ENCODE results near the gene SLC16A10. TPM values are rescaled to one million over a fixed set of nuclear protein-coding genes. Genes with fewer than 3 reads are reported as not detected.
"Not testable (repeated sequence)": the region's sequence is repeated elsewhere in the genome, so short reads cannot be mapped to it uniquely, and the experiment has no call there.

Gene SLC16A10
- total RNA-seq, 1 donor from 2014 or later: 4.1 TPM

DNA sequence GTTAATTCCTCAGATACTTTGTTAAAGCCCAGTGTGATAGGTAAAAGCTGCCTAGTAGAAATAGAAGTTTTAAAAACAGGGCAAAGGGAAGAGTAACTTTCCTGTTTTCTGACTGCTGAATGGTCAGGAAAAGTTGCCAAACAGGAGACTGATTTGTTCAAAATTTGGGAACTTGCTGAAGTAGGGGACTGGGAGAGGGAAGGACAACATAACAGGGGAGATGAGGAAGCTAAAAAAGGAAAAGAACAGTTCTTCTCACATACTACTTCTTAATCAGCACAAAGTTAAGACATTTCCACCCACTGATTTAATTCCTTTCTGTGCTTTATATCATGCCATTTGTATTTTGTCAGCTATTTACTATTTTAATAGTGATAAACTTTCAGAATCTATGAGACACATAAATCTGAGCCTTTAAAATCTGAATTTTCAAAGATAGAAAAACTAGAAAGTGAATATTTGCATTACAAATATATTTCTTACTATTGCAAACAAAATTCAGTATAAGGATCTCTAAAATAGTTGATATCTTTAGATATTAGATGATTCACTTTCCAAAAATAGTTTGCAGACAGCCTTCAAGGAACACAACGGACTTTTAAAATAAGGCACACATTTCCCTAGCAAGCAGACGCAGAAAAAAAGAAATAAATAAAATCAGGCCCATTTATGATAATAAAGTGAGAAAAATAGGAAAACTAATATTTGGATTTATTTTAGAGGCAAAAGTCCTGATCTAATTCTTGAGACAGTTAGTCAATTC, 36.9 kb upstream of the SLC16A10 start:
- TF ChIP-seq, protein P1, sequence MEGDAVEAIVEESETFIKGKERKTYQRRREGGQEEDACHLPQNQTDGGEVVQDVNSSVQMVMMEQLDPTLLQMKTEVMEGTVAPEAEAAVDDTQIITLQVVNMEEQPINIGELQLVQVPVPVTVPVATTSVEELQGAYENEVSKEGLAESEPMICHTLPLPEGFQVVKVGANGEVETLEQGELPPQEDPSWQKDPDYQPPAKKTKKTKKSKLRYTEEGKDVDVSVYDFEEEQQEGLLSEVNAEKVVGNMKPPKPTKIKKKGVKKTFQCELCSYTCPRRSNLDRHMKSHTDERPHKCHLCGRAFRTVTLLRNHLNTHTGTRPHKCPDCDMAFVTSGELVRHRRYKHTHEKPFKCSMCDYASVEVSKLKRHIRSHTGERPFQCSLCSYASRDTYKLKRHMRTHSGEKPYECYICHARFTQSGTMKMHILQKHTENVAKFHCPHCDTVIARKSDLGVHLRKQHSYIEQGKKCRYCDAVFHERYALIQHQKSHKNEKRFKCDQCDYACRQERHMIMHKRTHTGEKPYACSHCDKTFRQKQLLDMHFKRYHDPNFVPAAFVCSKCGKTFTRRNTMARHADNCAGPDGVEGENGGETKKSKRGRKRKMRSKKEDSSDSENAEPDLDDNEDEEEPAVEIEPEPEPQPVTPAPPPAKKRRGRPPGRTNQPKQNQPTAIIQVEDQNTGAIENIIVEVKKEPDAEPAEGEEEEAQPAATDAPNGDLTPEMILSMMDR (IDR thresholded peaks at IDR 0.05; ENCODE audit: partially characterized antibody, unreplicated experiment): no peak
- H3K4me3 Mint-ChIP-seq (ENCODE audit: unreplicated experiment): no peak overlapping the region
- H3K4me1 Mint-ChIP-seq (ENCODE audit: low read depth, unreplicated experiment): no peaks in the 10 kb centered on the region
- H3K9me3 Mint-ChIP-seq (ENCODE audit: unreplicated experiment): peaks cover 2% of the 10 kb centered on the region
- no peaks in the 10 kb centered on the region for H3K36me3 Mint-ChIP-seq (ENCODE audit: unreplicated experiment)
- no peaks in the 10 kb centered on the region for H3K27me3 Mint-ChIP-seq (ENCODE audit: unreplicated experiment)
- no peak for DNase-seq
- H3K27ac Mint-ChIP-seq (ENCODE audit: unreplicated experiment): no peak overlapping the region

DNA sequence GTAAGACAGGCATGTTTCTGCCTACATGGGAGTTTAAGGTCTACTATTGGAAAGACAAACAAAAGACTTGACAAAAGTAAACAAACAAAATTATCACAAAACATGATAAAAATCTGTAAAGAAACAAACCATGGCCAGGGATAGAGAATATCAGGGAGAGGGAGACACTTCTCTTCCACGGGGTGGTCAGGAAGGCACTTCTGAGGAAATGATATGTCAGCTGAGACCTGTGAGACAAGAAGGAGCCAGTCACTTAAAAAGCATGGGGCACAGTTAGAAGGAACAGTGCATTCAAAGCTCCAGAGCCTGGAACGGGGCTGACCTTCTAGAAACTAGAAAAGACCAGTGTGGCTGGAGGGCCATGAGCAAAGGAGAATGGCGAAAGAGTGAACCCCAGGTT, 35.1 kb upstream of the SLC16A10 start:
- no peak overlapping the region for H3K4me3 Mint-ChIP-seq (ENCODE audit: unreplicated experiment)
- TF ChIP-seq, protein P1 (IDR thresholded peaks at IDR 0.05; ENCODE audit: partially characterized antibody, unreplicated experiment): no peak
- no peaks in the 10 kb centered on the region for H3K36me3 Mint-ChIP-seq (ENCODE audit: unreplicated experiment)
- H3K9me3 Mint-ChIP-seq (ENCODE audit: unreplicated experiment): no peaks in the 10 kb centered on the region
- H3K27me3 Mint-ChIP-seq (ENCODE audit: unreplicated experiment): no peaks in the 10 kb centered on the region
- DNase-seq: no peak
- H3K27ac Mint-ChIP-seq (ENCODE audit: unreplicated experiment): no peak overlapping the region
- H3K4me1 Mint-ChIP-seq (ENCODE audit: low read depth, unreplicated experiment): no peaks in the 10 kb centered on the region

DNA sequence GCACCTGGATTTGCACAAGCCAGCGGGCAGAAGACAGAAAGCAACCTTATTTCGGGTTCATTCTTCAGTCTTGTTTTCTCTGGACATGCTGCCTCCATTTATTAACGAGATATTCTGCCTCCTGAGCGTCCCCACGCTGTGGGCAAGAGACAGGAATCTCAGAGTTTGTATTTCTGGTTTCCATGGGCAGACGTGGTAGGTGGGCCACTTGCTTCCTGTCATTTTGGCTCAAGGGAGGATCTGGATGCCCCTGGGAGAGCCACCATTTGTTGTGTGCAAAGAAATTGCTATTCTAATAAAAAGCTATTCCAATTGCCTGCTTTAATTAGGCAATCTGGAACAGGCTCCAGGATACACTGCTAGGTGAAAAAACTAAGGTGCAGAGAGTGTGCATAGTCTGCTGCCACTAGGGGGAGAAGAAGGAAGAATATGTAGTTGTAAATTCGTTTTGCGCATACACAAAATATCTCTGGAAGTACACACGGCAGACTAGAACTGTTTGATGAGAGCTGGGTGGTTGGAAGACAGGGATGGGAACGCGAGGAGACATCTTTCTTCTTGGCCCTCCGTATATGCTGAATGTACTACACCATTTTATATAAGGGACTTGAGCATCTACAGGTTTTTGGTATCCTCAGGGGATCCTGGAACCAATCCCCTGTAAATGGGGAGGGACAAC, 30.1 kb upstream of the SLC16A10 start:
- Mint-ChIP-seq H3K4me3 (ENCODE audit: unreplicated experiment) (no peak overlapping the region), H3K9me3 (ENCODE audit: unreplicated experiment) (peaks cover 2% of the 10 kb centered on the region), H3K4me1 (ENCODE audit: low read depth, unreplicated experiment) (no peaks in the 10 kb centered on the region), H3K36me3 (ENCODE audit: unreplicated experiment) (peaks cover 4% of the 10 kb centered on the region), H3K27ac (ENCODE audit: unreplicated experiment) (no peak overlapping the region), H3K27me3 (ENCODE audit: unreplicated experiment) (peaks cover 5% of the 10 kb centered on the region)
- TF ChIP-seq, protein P1 (IDR thresholded peaks at IDR 0.05; ENCODE audit: partially characterized antibody, unreplicated experiment): peak; percentile 80
- DNase-seq: no peak

DNA sequence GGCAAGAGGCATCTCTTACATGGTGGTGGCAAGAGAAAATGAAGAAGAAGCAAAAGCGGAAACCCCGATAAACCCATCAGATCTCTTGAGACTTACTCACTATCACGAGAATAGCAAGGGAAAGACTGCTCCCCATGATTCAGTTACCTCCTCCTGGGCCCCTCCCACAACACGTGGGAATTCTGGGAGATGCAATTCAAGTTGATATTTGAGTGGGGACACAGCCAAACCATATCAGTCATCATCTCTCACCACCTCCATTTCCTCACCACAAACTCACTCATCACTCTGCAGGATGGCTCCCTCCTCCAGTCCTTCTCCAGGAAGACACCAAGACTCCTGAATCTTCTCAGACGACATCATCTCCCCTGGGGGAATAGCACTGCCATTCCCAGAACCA, 25.8 kb upstream of the SLC16A10 start:
- H3K27ac Mint-ChIP-seq (ENCODE audit: unreplicated experiment): no peak overlapping the region
- H3K36me3 Mint-ChIP-seq (ENCODE audit: unreplicated experiment): peaks cover 9% of the 10 kb centered on the region
- DNase-seq: no peak
- peaks cover 5% of the 10 kb centered on the region for H3K9me3 Mint-ChIP-seq (ENCODE audit: unreplicated experiment)
- H3K4me1 Mint-ChIP-seq (ENCODE audit: low read depth, unreplicated experiment): no peaks in the 10 kb centered on the region
- H3K27me3 Mint-ChIP-seq (ENCODE audit: unreplicated experiment): peaks cover 8% of the 10 kb centered on the region
- TF ChIP-seq, protein P1 (IDR thresholded peaks at IDR 0.05; ENCODE audit: partially characterized antibody, unreplicated experiment): no peak
- H3K4me3 Mint-ChIP-seq (ENCODE audit: unreplicated experiment): no peak overlapping the region

DNA sequence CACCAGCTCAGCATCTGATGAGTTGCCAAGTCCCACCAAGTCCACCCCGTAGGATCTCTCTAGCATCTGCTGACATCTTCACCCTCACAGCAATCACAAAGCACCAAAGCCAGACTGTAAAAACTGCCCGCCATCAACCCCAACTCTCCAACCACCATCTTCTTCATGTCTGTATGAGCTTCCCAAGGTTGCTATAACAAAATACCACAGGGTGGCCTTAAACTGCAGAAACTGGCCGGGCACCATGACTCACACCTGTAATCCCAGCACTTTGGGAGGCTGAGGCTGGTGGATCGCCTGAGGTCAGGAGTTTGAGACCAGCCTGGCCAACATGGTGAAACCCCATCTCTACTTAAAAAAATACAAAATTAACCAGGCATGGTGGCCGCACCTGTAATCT, 25.3 kb upstream of the SLC16A10 start:
- not testable (repeated sequence) for H3K9me3 Mint-ChIP-seq (ENCODE audit: unreplicated experiment); H3K27me3 Mint-ChIP-seq (ENCODE audit: unreplicated experiment); H3K4me1 Mint-ChIP-seq (ENCODE audit: low read depth, unreplicated experiment); H3K4me3 Mint-ChIP-seq (ENCODE audit: unreplicated experiment); H3K27ac Mint-ChIP-seq (ENCODE audit: unreplicated experiment); H3K36me3 Mint-ChIP-seq (ENCODE audit: unreplicated experiment); DNase-seq

DNA sequence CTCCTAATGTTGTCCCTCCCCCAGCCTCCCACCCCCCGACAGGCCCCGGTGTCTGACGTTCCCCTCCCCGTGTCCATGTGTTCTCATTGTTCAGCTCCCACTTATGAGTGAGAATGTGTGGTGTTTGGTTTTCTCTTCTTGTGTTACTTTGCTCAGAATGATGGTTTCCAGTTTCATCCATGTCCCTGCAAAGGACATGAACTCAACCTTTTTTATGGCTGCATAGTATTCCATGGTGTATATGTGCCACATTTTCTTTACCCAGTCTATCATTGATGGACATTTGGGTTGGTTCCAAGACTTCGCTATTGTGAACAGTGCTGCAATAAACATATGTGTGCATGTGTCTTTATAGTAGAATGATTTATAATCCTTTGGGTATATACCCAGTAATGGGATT, 24.4 kb upstream of the SLC16A10 start:
- not testable (repeated sequence) for DNase-seq; H3K4me1 Mint-ChIP-seq (ENCODE audit: low read depth, unreplicated experiment); H3K4me3 Mint-ChIP-seq (ENCODE audit: unreplicated experiment); H3K36me3 Mint-ChIP-seq (ENCODE audit: unreplicated experiment); H3K9me3 Mint-ChIP-seq (ENCODE audit: unreplicated experiment); H3K27ac Mint-ChIP-seq (ENCODE audit: unreplicated experiment); H3K27me3 Mint-ChIP-seq (ENCODE audit: unreplicated experiment)
